ENCODE data around the gene SDR39U1. TPM values are rescaled to one million over a fixed set of nuclear protein-coding genes. Genes with fewer than 3 reads are reported as not detected.
A peak's percentile ranks its signal among the peaks of the same experiment; 100 is the strongest.

The SDR39U1 gene
- total and polyA plus RNA-seq, 7 donors, result 55.7 to 110 (median 63.6) TPM

GRCh38 chr14:24441904-24442239, 704 bp downstream of the SDR39U1 start:
- ATAC-seq, result no peak
- Histone ChIP-seq H3K9me3 (no peaks in the 10 kb centered on the region), H3K27ac (peak overlapping the region; percentile 96), H3K4me1 (peaks cover 29% of the 10 kb centered on the region), H3K36me3 (ENCODE audit: insufficient read depth in 1 of 2, low read depth in 1 of 2) (peaks cover 0 to 48% of the 10 kb centered on the region in 2 donors), H3K27me3 (ENCODE audit: insufficient read depth in 3 of 3, low read length in 2 of 3) (peaks cover 0 to 8% (median 0%) of the 10 kb centered on the region in 3 donors), H3K4me3 (peak overlapping the region; percentile 79)
- 1% methylated on average over 12 of the region's 12 CpGs for WGBS, 3 donors
- TF ChIP-seq CTCF (IDR thresholded peaks at IDR 0.05), result no peak
- intact Hi-C loops (cut with DNase I), result no loop called here
- no peak for DNase-seq

GRCh38 chr14:24441485-24441884, 1.1 kb downstream of the SDR39U1 start:
- intact Hi-C loops (cut with DNase I), result no loop called here
- 48 to 76% (median 51%) methylated on average over 5 of the region's 5 CpGs for WGBS, 3 donors
- TF ChIP-seq CTCF (IDR thresholded peaks at IDR 0.05), result no peak

GRCh38 chr14:24440606-24441399, 1.8 kb downstream of the SDR39U1 start:
- intact Hi-C loops (cut with DNase I), result no loop called here
- Histone ChIP-seq H3K4me1 (peaks cover 35% of the 10 kb centered on the region), H3K9me3 (no peaks in the 10 kb centered on the region), H3K36me3 (ENCODE audit: insufficient read depth in 1 of 2, low read depth in 1 of 2) (peaks cover 0 to 59% of the 10 kb centered on the region in 2 donors), H3K27me3 (ENCODE audit: insufficient read depth in 3 of 3, low read length in 2 of 3) (peaks cover 0 to 8% (median 0%) of the 10 kb centered on the region in 3 donors), H3K4me3 (no peak overlapping the region), H3K27ac (peak overlapping the region; percentile 96)
- DNase-seq (no peak), ATAC-seq (no peak)
- no peak for TF ChIP-seq CTCF (IDR thresholded peaks at IDR 0.05)
- 78 to 87% (median 78%) methylated on average over 8 of the region's 8 CpGs for WGBS, 3 donors

More at GRCh38 chr14:24441485-24441884, 1.1 kb downstream of the SDR39U1 start:
- peak overlapping the region; percentile 96 for H3K27ac ChIP-seq
- peaks cover 32% of the 10 kb centered on the region for H3K4me1 ChIP-seq
- peaks cover 0 to 52% of the 10 kb centered on the region in 2 donors for H3K36me3 ChIP-seq (ENCODE audit: insufficient read depth in 1 of 2, low read depth in 1 of 2)
- ATAC-seq, result no peak
- H3K4me3 ChIP-seq, result peak overlapping the region; percentile 79
- DNase-seq, result no peak
- no peaks in the 10 kb centered on the region for H3K9me3 ChIP-seq
- peaks cover 0 to 8% (median 0%) of the 10 kb centered on the region in 3 donors for H3K27me3 ChIP-seq (ENCODE audit: insufficient read depth in 3 of 3, low read length in 2 of 3)

GRCh38 chr14:24439830-24440605, 2.6 kb downstream of the SDR39U1 start:
- ATAC-seq, result no peak
- 60 to 69% (median 69%) methylated on average over 14 to 15 of the region's 15 CpGs for WGBS, 3 donors
- intact Hi-C loops (cut with DNase I), result loop anchor here (5.0 to 10.0 kb wide), 3 partner anchors 195 to 1523 kb away; partner anchors contain the start of genes TINF2 (in 2 of the 2) and RBM23 (in 1 of the 2)
- TF ChIP-seq CTCF (IDR thresholded peaks at IDR 0.05), result no peak
- H3K4me1 ChIP-seq, result peaks cover 35% of the 10 kb centered on the region
- H3K4me3 ChIP-seq, result no peak overlapping the region
- peaks cover 0 to 67% of the 10 kb centered on the region in 2 donors for H3K36me3 ChIP-seq (ENCODE audit: insufficient read depth in 1 of 2, low read depth in 1 of 2)
- H3K27me3 ChIP-seq (ENCODE audit: insufficient read depth in 3 of 3, low read length in 2 of 3), result peaks cover 0 to 8% (median 0%) of the 10 kb centered on the region in 3 donors
- H3K27ac ChIP-seq, result peak overlapping the region; percentile 40
- DNase-seq, result peak in 1 of 2 donors; percentile 55
- no peaks in the 10 kb centered on the region for H3K9me3 ChIP-seq

All from psoas muscle (tissue), 8 donors.